Karpas-422 (cell line): ENCODE measurements around the gene CTXN3. TPM values are rescaled to one million over a fixed set of nuclear protein-coding genes. Genes with fewer than 3 reads are reported as not detected.

Source experiments
- DNase-seq: peaks from one replicate; pipeline ENCODE4 v3.0.0-alpha.2; 2015
- H2AFZ ChIP-seq: fragments of 200-600 bp; sonication (generic); 2 replicates; pipeline ENCODE4 v1.6.1; 2014; ENCODE audit warnings: antibody characterized with exemption, low read length, mixed read lengths
- H3K27ac ChIP-seq: fragments of 200-600 bp; sonication (generic); 2 replicates; pipeline ENCODE4 v1.5.1; 2014; ENCODE audit warnings: mild to moderate bottlenecking, low read length, moderate library complexity
- H3K27me3 ChIP-seq: fragments of 200-600 bp; sonication (generic); 2 replicates; pipeline ENCODE4 v1.6.1; 2014; ENCODE audit warnings: low read length, mixed read lengths
- H3K36me3 ChIP-seq: fragments of 200-600 bp; sonication (generic); 2 replicates; pipeline ENCODE4 v1.6.1; 2014; ENCODE audit warnings: low read length, mixed read lengths; ENCODE audit not compliant: insufficient read depth
- H3K4me1 ChIP-seq: fragments of 200-600 bp; sonication (generic); 2 replicates; pipeline ENCODE4 v1.6.1; 2014; ENCODE audit warnings: mild to moderate bottlenecking, low read length, mixed read lengths
- H3K4me2 ChIP-seq: fragments of 200-600 bp; sonication (generic); 2 replicates; pipeline ENCODE4 v1.6.1; 2014; ENCODE audit warnings: low read length, low read depth, mild to moderate bottlenecking; ENCODE audit not compliant: poor library complexity, severe bottlenecking
- H3K4me3 ChIP-seq: fragments of 200-600 bp; sonication (generic); 2 replicates; pipeline ENCODE4 v1.5.1; 2014; ENCODE audit warnings: mild to moderate bottlenecking, antibody characterized with exemption, low read length, mixed read lengths
- H3K79me2 ChIP-seq: fragments of 200-600 bp; sonication (generic); 2 replicates; pipeline ENCODE4 v1.6.1; 2014; ENCODE audit warnings: mild to moderate bottlenecking, low read length, mixed read lengths
- H3K9ac ChIP-seq: fragments of 200-600 bp; sonication (generic); 2 replicates; pipeline ENCODE4 v1.6.0; 2014; ENCODE audit warnings: low read length
- H3K9me2 ChIP-seq: fragments of 200-600 bp; sonication (generic), shearing (Covaris generic); replicated peaks from 2 replicates; pipeline ENCODE4 v1.6.0; 2014; ENCODE audit warnings: mild to moderate bottlenecking, low read length, moderate library complexity; ENCODE audit not compliant: insufficient read depth
- H3K9me3 ChIP-seq: fragments of 300-700, 200-600 bp; sonication (generic); 2 replicates; pipeline ENCODE4 v1.6.1; 2014; ENCODE audit warnings: low read length, mixed read lengths
- H4K20me1 ChIP-seq: fragments of 200-600 bp; sonication (generic); 2 replicates; pipeline ENCODE4 v1.6.1; 2014; ENCODE audit warnings: mild to moderate bottlenecking, antibody characterized with exemption, low read length, low read depth; ENCODE audit not compliant: insufficient read depth
- total RNA-seq: library from RNA; depleted of rRNA; stranded (reverse); fragments of >200 nt; shearing (Covaris generic); gene quantifications from 2 replicates; pipeline ENCODE4 v1.2.3, GENCODE V29; 2014; ENCODE audit warnings: low replicate concordance; rRNA removed

Gene CTXN3
- not detected in 2 replicates for total RNA-seq

GRCh38 chr5:127649018-127649439 lies at the start of gene CTXN3:
TSS of gene CTXN3 (plus strand) at chr5:127649082. CDS start at chr5:127657522, 8,440 bp downstream.
- no peaks in the 10 kb centered on the region; the same call in 1 of the 2 replicates for H3K27me3 ChIP-seq
- H3K9ac ChIP-seq = no peak within 1 kb of the TSS
- no peaks in the 10 kb centered on the region for H3K36me3 ChIP-seq
- no peak within 1 kb of the TSS for H2AFZ ChIP-seq
- H3K27ac ChIP-seq = no peak within 1 kb of the TSS
- H3K4me2 ChIP-seq = no peak within 1 kb of the TSS
- no peaks in the 10 kb centered on the region for H3K79me2 ChIP-seq
- no peak within 1 kb of the TSS for H3K4me3 ChIP-seq
- no peaks in the 10 kb centered on the region for H3K9me2 ChIP-seq
- DNase-seq = no peak
- no peaks in the 10 kb centered on the region for H3K4me1 ChIP-seq
- no peaks in the 10 kb centered on the region for H3K9me3 ChIP-seq
- H4K20me1 ChIP-seq = no peaks in the 10 kb centered on the region

GRCh38 chr5:127599320-127599719 lies 49.6 kb upstream of the CTXN3 start:
- Histone ChIP-seq H3K4me1 (no peaks in the 10 kb centered on the region), H3K9me2 (no peaks in the 10 kb centered on the region), H4K20me1 (no peaks in the 10 kb centered on the region), H2AFZ (no peak overlapping the region), H3K36me3 (no peaks in the 10 kb centered on the region), H3K4me3 (no peak overlapping the region), H3K79me2 (no peaks in the 10 kb centered on the region), H3K27ac (no peak overlapping the region), H3K9me3 (no peaks in the 10 kb centered on the region), H3K27me3 (no peaks in the 10 kb centered on the region), H3K4me2 (no peak overlapping the region), H3K9ac (no peak overlapping the region)
- no peak for DNase-seq

- H3K4me1 ChIP-seq = no peaks in the 10 kb centered on the region
- no peaks in the 10 kb centered on the region for H3K9me3 ChIP-seq
- no peaks in the 10 kb centered on the region for H3K79me2 ChIP-seq
- no peak for DNase-seq
- no peak overlapping the region for H3K9ac ChIP-seq
- H2AFZ ChIP-seq = no peak overlapping the region
- H3K4me2 ChIP-seq = no peak overlapping the region
- H3K4me3 ChIP-seq = no peak overlapping the region
- H3K27me3 ChIP-seq = no peaks in the 10 kb centered on the region
- no peaks in the 10 kb centered on the region for H3K9me2 ChIP-seq
- H3K27ac ChIP-seq = no peak overlapping the region
- H3K36me3 ChIP-seq = no peaks in the 10 kb centered on the region
- H4K20me1 ChIP-seq = no peaks in the 10 kb centered on the region
Observed at GRCh38 chr5:127599847-127600246, 49.0 kb upstream of the CTXN3 start.

GRCh38 chr5:127601111-127601510 lies 47.8 kb upstream of the CTXN3 start:
- Histone ChIP-seq H3K4me3 (no peak overlapping the region), H3K9me2 (no peaks in the 10 kb centered on the region), H3K27ac (no peak overlapping the region), H3K36me3 (no peaks in the 10 kb centered on the region), H3K79me2 (no peaks in the 10 kb centered on the region), H2AFZ (no peak overlapping the region), H3K9me3 (no peaks in the 10 kb centered on the region), H3K27me3 (no peaks in the 10 kb centered on the region), H3K4me2 (no peak overlapping the region), H3K9ac (no peak overlapping the region), H4K20me1 (no peaks in the 10 kb centered on the region), H3K4me1 (no peaks in the 10 kb centered on the region)
- DNase-seq = no peak

GRCh38 chr5:127601601-127602000 lies 47.3 kb upstream of the CTXN3 start:
- no peaks in the 10 kb centered on the region for H3K9me2 ChIP-seq

GRCh38 chr5:127602481-127602880 lies 46.4 kb upstream of the CTXN3 start:
- H3K27me3 ChIP-seq = no peaks in the 10 kb centered on the region
- no peaks in the 10 kb centered on the region for H4K20me1 ChIP-seq
- no peaks in the 10 kb centered on the region for H3K4me1 ChIP-seq
- no peak overlapping the region for H3K9ac ChIP-seq
- no peaks in the 10 kb centered on the region for H3K79me2 ChIP-seq
- no peaks in the 10 kb centered on the region for H3K9me2 ChIP-seq
- no peak overlapping the region for H2AFZ ChIP-seq
- no peak overlapping the region for H3K4me2 ChIP-seq
- H3K27ac ChIP-seq = no peak overlapping the region
- H3K36me3 ChIP-seq = no peaks in the 10 kb centered on the region
- DNase-seq = no peak
- no peak overlapping the region for H3K4me3 ChIP-seq
- no peaks in the 10 kb centered on the region for H3K9me3 ChIP-seq

More at GRCh38 chr5:127601601-127602000, 47.3 kb upstream of the CTXN3 start:
- H3K9me3 ChIP-seq = no peaks in the 10 kb centered on the region
- no peaks in the 10 kb centered on the region for H3K27me3 ChIP-seq
- no peak overlapping the region for H3K4me3 ChIP-seq
- H3K36me3 ChIP-seq = no peaks in the 10 kb centered on the region
- no peak overlapping the region for H3K4me2 ChIP-seq
- no peaks in the 10 kb centered on the region for H3K4me1 ChIP-seq
- DNase-seq = no peak
- H2AFZ ChIP-seq = no peak overlapping the region
- no peaks in the 10 kb centered on the region for H3K79me2 ChIP-seq
- no peak overlapping the region for H3K27ac ChIP-seq
- H4K20me1 ChIP-seq = no peaks in the 10 kb centered on the region
- no peak overlapping the region for H3K9ac ChIP-seq

- Histone ChIP-seq H3K27me3 (no peaks in the 10 kb centered on the region), H3K9ac (no peak overlapping the region), H3K4me3 (no peak overlapping the region), H4K20me1 (no peaks in the 10 kb centered on the region), H3K9me3 (no peaks in the 10 kb centered on the region), H3K79me2 (no peaks in the 10 kb centered on the region), H3K4me2 (no peak overlapping the region), H3K27ac (no peak overlapping the region), H2AFZ (no peak overlapping the region), H3K9me2 (no peaks in the 10 kb centered on the region), H3K36me3 (no peaks in the 10 kb centered on the region), H3K4me1 (no peaks in the 10 kb centered on the region)
- no peak for DNase-seq
Observed at GRCh38 chr5:127602896-127603844, 45.7 kb upstream of the CTXN3 start.

GRCh38 chr5:127608077-127608660 lies 40.7 kb upstream of the CTXN3 start:
- Histone ChIP-seq H3K4me2 (no peak overlapping the region), H3K27ac (no peak overlapping the region), H3K79me2 (no peaks in the 10 kb centered on the region), H2AFZ (no peak overlapping the region), H4K20me1 (no peaks in the 10 kb centered on the region), H3K9ac (no peak overlapping the region), H3K9me2 (no peaks in the 10 kb centered on the region), H3K9me3 (no peaks in the 10 kb centered on the region), H3K4me1 (no peaks in the 10 kb centered on the region), H3K4me3 (no peak overlapping the region), H3K27me3 (no peaks in the 10 kb centered on the region), H3K36me3 (no peaks in the 10 kb centered on the region)
- no peak for DNase-seq
